ENCODE results near the gene KIF26B. TPM values are rescaled to one million over a fixed set of nuclear protein-coding genes. Genes with fewer than 3 reads are reported as not detected.

Gene KIF26B
- total RNA-seq, 1 donor from 2014 or later = 5.1 TPM

DNA sequence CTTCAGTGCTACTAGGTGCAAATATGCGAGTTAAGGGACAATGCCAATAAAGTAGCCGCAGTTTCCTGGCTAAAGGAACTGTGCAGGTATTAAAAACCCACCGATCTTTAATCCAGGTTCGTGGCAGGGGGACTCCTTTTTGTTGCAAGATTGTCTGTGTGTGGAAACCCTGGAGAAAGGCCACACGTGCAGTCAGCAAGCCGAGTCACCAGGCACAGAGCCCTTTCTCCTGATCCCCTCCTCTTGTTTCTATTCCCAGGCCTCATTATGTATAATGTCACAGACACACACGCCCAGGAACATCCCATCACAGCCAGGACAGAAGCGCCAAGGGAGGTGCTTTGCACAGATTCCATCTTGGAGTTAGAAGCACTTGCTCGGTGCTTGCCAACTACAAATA lies 528.9 kb downstream of the KIF26B start:
- Mint-ChIP-seq H3K36me3 (ENCODE audit: insufficient read depth) (peaks cover 1% of the 10 kb centered on the region), H3K4me3 (ENCODE audit: low read depth) (no peak overlapping the region), H3K27me3 (peaks cover 7% of the 10 kb centered on the region), H3K9me3 (ENCODE audit: low read depth) (peaks cover 3% of the 10 kb centered on the region), H3K4me1 (ENCODE audit: low read depth) (peaks cover 6% of the 10 kb centered on the region), H3K27ac (no peak overlapping the region)
- DNase-seq (ENCODE audit: low spot score, unreplicated experiment) = no peak
- TF ChIP-seq, protein P1, sequence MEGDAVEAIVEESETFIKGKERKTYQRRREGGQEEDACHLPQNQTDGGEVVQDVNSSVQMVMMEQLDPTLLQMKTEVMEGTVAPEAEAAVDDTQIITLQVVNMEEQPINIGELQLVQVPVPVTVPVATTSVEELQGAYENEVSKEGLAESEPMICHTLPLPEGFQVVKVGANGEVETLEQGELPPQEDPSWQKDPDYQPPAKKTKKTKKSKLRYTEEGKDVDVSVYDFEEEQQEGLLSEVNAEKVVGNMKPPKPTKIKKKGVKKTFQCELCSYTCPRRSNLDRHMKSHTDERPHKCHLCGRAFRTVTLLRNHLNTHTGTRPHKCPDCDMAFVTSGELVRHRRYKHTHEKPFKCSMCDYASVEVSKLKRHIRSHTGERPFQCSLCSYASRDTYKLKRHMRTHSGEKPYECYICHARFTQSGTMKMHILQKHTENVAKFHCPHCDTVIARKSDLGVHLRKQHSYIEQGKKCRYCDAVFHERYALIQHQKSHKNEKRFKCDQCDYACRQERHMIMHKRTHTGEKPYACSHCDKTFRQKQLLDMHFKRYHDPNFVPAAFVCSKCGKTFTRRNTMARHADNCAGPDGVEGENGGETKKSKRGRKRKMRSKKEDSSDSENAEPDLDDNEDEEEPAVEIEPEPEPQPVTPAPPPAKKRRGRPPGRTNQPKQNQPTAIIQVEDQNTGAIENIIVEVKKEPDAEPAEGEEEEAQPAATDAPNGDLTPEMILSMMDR (IDR thresholded peaks at IDR 0.05; ENCODE audit: unreplicated experiment) = no peak

DNA sequence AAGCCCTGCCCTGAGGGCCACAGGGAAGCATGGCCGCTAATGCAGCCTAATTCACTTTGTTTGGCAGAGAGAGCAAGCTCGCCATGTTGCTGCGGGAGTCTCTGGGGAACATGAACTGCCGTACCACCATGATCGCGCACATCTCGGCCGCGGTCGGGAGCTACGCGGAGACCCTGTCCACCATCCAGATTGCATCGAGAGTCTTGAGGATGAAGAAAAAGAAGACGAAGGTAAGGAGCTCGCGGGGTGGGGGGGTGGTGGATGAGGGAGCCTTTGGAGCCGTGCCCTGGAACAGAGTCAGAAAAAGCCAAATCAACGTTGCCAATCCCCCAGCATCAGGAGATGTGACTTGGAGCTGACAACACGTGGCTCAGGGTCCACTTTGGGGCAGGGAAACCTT lies 529.4 kb downstream of the KIF26B start:
- Mint-ChIP-seq H3K36me3 (ENCODE audit: insufficient read depth) (peaks cover 1% of the 10 kb centered on the region), H3K9me3 (ENCODE audit: low read depth) (peaks cover 3% of the 10 kb centered on the region), H3K27ac (no peak overlapping the region), H3K27me3 (peaks cover 7% of the 10 kb centered on the region), H3K4me3 (ENCODE audit: low read depth) (no peak overlapping the region), H3K4me1 (ENCODE audit: low read depth) (peaks cover 6% of the 10 kb centered on the region)
- TF ChIP-seq, protein P1 (IDR thresholded peaks at IDR 0.05; ENCODE audit: unreplicated experiment) = no peak
- no peak for DNase-seq (ENCODE audit: low spot score, unreplicated experiment)

DNA sequence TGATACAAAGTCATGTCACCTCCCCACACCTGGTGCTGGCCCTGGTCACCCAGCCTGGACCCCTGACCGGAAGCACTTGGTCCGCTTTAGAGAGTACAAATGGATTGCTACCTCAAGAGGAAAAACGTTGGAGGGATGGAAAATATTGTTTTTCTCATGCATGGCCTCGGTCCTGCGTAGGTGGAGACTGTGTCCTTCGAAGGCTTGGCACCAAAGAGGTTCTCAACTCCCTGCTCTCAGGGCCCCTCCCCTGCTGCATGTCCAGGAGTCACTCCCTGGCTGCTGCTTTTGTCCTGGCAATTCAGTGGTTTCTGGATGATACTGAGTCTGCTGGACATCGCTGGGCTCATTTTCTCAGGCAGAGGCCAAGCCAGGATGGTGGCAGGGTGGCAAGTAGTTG lies 529.8 kb downstream of the KIF26B start:
- peaks cover 6% of the 10 kb centered on the region for H3K4me1 Mint-ChIP-seq (ENCODE audit: low read depth)
- H3K9me3 Mint-ChIP-seq (ENCODE audit: low read depth) = peaks cover 3% of the 10 kb centered on the region
- TF ChIP-seq, protein P1 (IDR thresholded peaks at IDR 0.05; ENCODE audit: unreplicated experiment) = no peak
- no peak overlapping the region for H3K4me3 Mint-ChIP-seq (ENCODE audit: low read depth)
- no peak for DNase-seq (ENCODE audit: low spot score, unreplicated experiment)
- peaks cover 7% of the 10 kb centered on the region for H3K27me3 Mint-ChIP-seq
- peaks cover 1% of the 10 kb centered on the region for H3K36me3 Mint-ChIP-seq (ENCODE audit: insufficient read depth)
- no peak overlapping the region for H3K27ac Mint-ChIP-seq

DNA sequence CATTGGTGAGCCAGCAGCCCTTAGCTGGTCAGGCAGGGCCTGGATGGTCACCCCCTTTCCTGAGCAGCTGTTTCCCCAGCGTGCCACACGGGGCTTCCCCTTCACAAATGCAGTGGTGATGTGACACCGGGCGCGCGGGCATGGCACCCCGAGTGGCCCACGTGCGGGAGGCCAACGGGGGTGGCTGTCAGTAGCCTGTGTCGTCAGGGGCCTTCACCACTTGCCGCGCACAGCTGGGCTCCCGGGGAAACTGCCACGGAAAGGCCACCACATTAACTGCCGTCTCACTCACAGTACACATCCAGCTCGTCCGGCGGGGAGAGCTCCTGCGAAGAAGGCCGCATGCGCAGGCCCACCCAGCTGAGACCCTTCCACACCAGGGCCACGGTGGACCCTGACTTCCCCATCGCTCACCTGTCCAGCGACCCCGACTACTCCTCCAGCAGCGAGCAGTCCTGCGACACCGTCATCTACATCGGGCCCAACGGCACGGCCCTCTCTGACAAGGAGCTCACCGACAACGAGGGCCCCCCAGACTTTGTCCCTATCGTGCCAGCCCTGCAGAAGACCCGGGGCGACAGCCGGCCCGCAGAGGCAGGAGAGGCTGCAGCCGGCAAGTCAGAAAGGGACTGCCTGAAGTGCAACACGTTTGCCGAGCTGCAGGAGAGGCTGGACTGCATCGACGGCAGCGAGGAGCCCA lies 530.5 kb downstream of the KIF26B start:
- H3K27ac Mint-ChIP-seq = no peak overlapping the region
- H3K27me3 Mint-ChIP-seq = peaks cover 7% of the 10 kb centered on the region
- peaks cover 1% of the 10 kb centered on the region for H3K36me3 Mint-ChIP-seq (ENCODE audit: insufficient read depth)
- TF ChIP-seq, protein P1 (IDR thresholded peaks at IDR 0.05; ENCODE audit: unreplicated experiment) = no peak
- H3K9me3 Mint-ChIP-seq (ENCODE audit: low read depth) = peaks cover 3% of the 10 kb centered on the region
- peaks cover 6% of the 10 kb centered on the region for H3K4me1 Mint-ChIP-seq (ENCODE audit: low read depth)
- DNase-seq (ENCODE audit: low spot score, unreplicated experiment) = no peak
- H3K4me3 Mint-ChIP-seq (ENCODE audit: low read depth) = no peak overlapping the region

DNA sequence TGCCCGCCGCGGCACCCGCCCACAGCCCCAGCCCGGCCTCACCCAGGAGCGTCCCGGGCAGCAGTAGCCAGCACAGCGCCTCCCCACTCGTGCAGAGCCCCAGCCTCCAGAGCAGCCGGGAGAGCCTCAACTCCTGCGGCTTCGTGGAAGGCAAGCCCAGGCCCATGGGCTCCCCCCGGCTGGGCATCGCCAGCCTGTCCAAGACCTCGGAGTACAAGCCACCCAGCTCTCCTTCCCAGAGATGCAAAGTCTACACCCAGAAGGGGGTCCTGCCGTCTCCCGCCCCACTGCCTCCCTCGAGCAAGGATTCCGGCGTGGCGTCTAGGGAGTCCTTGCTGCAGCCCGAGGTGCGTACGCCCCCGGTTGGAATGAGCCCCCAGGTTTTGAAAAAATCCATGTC lies 531.2 kb downstream of the KIF26B start:
- Mint-ChIP-seq H3K4me1 (ENCODE audit: low read depth) (peaks cover 6% of the 10 kb centered on the region), H3K27me3 (peaks cover 9% of the 10 kb centered on the region), H3K4me3 (ENCODE audit: low read depth) (no peak overlapping the region), H3K36me3 (ENCODE audit: insufficient read depth) (peaks cover 1% of the 10 kb centered on the region), H3K9me3 (ENCODE audit: low read depth) (no peaks in the 10 kb centered on the region), H3K27ac (no peak overlapping the region)
- no peak for DNase-seq (ENCODE audit: low spot score, unreplicated experiment)
- TF ChIP-seq, protein P1 (IDR thresholded peaks at IDR 0.05; ENCODE audit: unreplicated experiment) = no peak

Data from progenitor cell of endocrine pancreas (in vitro differentiated cells).